ENCODE data around the gene ARID1B.

ARID1B gene

DNA sequence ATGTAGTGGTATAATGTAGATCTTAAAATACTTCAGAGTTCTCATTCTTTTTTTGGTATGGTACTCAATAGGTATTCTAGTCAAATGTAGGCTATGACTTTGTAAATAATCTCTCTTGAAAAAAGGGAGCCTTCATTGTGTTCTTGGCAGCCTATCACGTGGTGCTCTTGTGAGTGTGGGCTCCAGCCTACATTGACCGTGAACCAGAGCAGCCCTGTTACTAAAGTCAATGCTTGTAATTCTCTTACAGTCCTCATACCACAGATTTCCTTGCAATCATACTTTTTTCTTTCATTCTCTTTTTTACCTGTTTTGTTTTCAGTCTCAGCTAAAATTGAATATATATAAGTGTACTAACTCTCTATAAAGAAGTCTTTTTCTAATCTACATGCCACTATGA lies 31.1 kb downstream of the ARID1B start (continued):
- TF ChIP-seq ATF2 (tag by site-specific recombination; IDR thresholded peaks at IDR 0.05; ENCODE audit: low read depth) (no peak), REST (tag by site-specific recombination; IDR thresholded peaks at IDR 0.05) (no peak), ZBTB1 (tag by site-specific recombination; IDR thresholded peaks at IDR 0.05) (no peak), ZNF169 (tag by site-specific recombination; IDR thresholded peaks at IDR 0.05) (no peak), GFI1B (tag by site-specific recombination; IDR thresholded peaks at IDR 0.05) (no peak), ZNF311 (tag by site-specific recombination; IDR thresholded peaks at IDR 0.05; ENCODE audit: borderline replicate concordance) (no peak), BCL11A (tag by site-specific recombination; IDR thresholded peaks at IDR 0.05; ENCODE audit: low read depth) (no peak), ZFHX2 (tag by site-specific recombination; conservative IDR thresholded peaks at IDR 0.05) (peak; percentile 15; the same call in 1 of the 2 replicates), ZNF48 (tag by site-specific recombination; IDR thresholded peaks at IDR 0.05) (no peak), ZNF571 (tag by site-specific recombination; IDR thresholded peaks at IDR 0.05) (no peak), ZNF549 (tag by site-specific recombination; IDR thresholded peaks at IDR 0.05) (peak; percentile 74)

DNA sequence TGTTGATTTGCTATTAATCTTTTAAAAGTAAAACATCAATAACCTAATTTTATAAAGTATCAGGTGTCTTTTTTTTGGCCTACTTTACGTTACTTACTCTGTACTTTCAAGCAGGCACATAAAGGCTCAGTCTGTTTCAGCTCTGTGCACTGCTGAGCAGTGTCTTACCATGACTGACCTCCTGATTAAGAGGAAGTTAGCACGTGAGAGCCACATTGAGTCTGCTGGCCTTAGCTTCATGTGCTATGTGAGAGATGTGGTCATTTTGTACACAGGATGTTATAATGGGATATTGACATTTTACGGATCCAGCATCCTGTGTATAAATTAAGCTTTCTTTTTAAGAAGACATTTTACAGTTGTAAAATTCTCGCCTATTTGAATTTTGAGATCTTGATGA lies 31.9 kb downstream of the ARID1B start:
- Histone ChIP-seq H3K36me3 (ENCODE audit: control insufficient read depth in 2 of 2, insufficient read depth in 1 of 2, low read length in 2 of 2) (no peaks in the 10 kb centered on the region), H3K27ac (ENCODE audit: extremely low read depth, low read depth, low read length) (no peak overlapping the region), H3K4me3 (ENCODE audit: low read depth, low read length) (no peak overlapping the region), H3K9me3 (ENCODE audit: control insufficient read depth, insufficient read depth, low read depth, low read length) (no peaks in the 10 kb centered on the region), H3K4me1 (ENCODE audit: control insufficient read depth, insufficient read depth, low read length) (peaks cover 24% of the 10 kb centered on the region)
- CTCF ChIA-PET: interaction anchor here (0.6 to 1.5 kb wide), 3 partner anchors 48 to 237 kb away, joined by 3 read pairs; no protein-coding TSS in a partner anchor
- POLR2A ChIA-PET: no interaction called here
- TF ChIP-seq TRIM28 (IDR thresholded peaks at IDR 0.05; ENCODE audit: borderline replicate concordance, low read length): peak; percentile 52; the same call in 1 of the 2 replicates
- no peak for TF ChIP-seq ZSCAN23 (tag by site-specific recombination; IDR thresholded peaks at IDR 0.05)

GRCh38 chr6:156809446-156810178 lies 32.4 kb downstream of the ARID1B start:
- ChIA-PET POLR2A (no interaction called here), CTCF (interaction anchor here (0.6 to 0.7 kb wide), 2 partner anchors 49 to 197 kb away, joined by 3 read pairs; no protein-coding TSS in a partner anchor)
- Histone ChIP-seq H3K36me3 (ENCODE audit: control insufficient read depth in 2 of 2, insufficient read depth in 1 of 2, low read length in 2 of 2) (no peaks in the 10 kb centered on the region), H3K9me3 (ENCODE audit: control insufficient read depth, insufficient read depth, low read depth, low read length) (no peaks in the 10 kb centered on the region), H3K4me1 (ENCODE audit: control insufficient read depth, insufficient read depth, low read length) (peaks cover 24% of the 10 kb centered on the region), H3K27ac (ENCODE audit: extremely low read depth, low read depth, low read length) (no peak overlapping the region), H3K4me3 (ENCODE audit: low read depth, low read length) (no peak overlapping the region)
- TF ChIP-seq ZNF558 (tag by site-specific recombination; IDR thresholded peaks at IDR 0.05) (no peak), HOXD13 (CRISPR knock-in tag; IDR thresholded peaks at IDR 0.05; ENCODE audit: borderline replicate concordance) (no peak), ZNF362 (tag by site-specific recombination; IDR thresholded peaks at IDR 0.05) (0 out of 2 replicates have a peak, but pooled peaks have one; percentile 59)

Data from HEK293 (cell line).